Vein endothelial cell (primary cell): ENCODE data around the gene APH1A. TPM values are rescaled to one million over a fixed set of nuclear protein-coding genes. Genes with fewer than 3 reads are reported as not detected.

ENCODE experiments used
- small RNA-seq: library from RNA; depleted of rRNA; stranded (forward); fragments of <200 nt; gene quantifications from one replicate; pipeline ENCODE3, GENCODE V24; 2012
- total RNA-seq: library from RNA; depleted of rRNA; stranded (reverse); fragments of >200 nt; gene quantifications from 2 replicates; pipeline ENCODE4 v1.2.3, GENCODE V29; 2012

The APH1A gene
- total RNA-seq = 175 and 177 TPM in 2 replicates

DNA sequence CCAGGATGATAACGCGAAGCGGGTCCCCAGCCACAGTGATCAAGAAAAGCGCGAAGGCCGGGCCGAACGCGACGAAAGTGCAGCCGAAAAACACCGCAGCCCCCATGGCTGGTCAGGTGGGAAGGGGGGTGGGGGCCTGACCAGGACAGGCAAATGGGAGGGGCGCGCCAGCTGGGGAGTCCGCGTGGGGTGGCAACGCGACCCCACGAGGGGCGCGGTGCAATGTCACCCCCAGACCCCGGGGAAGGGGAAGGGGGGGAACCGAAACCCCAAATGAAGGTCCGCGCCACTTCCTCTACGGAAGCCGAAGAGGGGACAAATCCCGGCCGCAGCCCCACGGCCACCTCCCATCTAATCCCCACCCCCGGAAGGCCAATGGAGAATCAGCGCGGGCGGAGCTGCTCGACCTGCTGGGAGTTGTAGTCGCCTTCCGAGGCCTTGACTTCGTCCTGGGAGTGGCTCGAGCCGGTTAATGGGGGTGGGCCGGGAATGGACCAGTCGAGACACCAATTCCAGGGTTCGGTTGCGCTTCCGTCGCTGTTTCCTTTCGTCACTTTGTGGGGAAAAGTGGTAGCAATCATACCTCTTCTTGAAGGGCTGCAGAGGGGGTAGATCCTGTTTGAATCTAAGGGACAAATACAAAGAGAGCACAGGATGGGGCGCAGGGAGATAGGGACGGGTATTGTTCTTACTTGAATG lies at the start of gene APH1A:
APH1A (minus strand) TSS at position 312 of the 699 bp plus-strand sequence; CDS start at position 106, 206 bp downstream.

DNA sequence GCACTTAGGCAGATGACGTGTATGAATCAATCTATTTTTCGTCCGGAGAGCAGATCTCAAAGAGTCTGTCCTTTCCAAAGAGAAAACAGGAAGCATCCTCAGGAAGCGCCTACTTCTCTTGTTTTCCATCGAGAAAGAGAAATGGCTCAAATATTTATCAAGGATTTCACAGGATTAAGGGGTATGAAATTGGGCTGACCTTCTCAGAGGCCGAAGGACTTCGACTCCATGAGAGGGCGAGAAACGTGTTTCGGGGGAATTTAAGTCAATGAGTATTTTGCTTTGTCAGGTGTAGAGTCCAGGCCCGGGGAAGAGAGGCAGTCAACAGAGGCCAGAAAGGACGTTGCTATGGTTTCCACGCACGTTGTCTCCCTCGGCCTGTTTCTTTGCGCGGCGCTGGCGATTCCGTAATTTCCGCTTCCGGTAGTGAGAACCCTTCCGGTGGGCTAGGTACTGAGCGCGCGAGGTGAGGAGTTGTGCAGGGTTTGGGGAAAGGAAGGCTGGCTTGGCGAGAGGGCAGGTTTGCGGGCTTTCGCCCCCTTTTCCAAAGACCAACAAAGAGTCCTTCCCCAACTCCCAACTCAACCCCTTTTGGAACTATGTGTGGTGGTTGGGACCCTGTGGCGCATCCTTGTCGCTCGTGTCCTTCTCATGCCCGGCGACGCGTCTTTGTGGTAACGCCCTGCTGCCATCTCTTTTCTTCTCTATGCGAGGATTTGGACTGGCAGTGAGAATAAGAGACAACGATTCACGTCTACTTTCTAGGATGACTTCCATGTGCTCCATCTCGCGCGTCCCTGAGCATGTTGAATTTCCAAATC lies 24.8 kb upstream of the APH1A start, which contains the start of gene MRPS21:
MRPS21 (plus strand) TSS at position 429 of the 821 bp plus-strand sequence. CDS start 506 bp downstream, outside the sequence.

DNA sequence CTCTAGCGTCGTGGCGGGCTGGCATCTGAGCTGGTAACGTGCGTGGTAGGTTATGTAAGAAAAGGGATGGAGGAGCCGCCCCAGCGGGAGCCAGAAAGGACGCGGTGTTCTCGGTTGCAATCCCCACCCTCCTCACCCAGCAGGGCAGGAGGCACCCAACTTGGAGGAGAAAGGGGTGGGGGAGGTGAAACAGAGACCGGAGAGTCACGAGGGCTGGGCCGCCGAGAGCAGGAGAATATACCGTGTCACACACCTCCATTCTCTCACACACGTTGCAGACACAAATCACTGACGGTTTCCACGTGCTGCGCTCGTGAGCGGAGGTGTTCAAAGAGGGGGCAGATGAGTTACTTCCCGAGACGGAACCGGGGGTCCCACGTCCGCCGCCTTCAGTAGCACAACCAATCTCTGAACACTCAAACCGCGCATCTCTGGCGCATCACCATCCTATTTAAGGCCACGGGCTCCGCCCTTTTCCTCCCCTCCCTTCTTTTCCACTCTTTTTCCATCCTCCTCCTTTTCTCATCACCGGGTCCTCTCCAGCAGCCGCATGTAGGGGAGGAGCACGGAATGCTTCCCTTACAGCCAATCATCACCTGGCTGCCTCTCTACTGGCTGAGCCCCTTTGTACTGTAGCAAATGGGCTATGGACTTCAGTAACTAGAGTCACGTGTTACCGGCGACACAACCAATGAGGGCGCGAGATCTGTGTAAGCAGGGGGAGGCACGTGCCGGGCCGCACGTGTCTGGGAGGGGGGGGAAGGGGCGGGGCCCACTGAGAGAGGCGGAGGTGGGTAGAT lies 13.1 kb upstream of the APH1A start, which contains the start of gene CIART:
CIART (plus strand) TSS at position 797 of the 800 bp plus-strand sequence. CDS start 714 bp downstream, outside the sequence.

DNA sequence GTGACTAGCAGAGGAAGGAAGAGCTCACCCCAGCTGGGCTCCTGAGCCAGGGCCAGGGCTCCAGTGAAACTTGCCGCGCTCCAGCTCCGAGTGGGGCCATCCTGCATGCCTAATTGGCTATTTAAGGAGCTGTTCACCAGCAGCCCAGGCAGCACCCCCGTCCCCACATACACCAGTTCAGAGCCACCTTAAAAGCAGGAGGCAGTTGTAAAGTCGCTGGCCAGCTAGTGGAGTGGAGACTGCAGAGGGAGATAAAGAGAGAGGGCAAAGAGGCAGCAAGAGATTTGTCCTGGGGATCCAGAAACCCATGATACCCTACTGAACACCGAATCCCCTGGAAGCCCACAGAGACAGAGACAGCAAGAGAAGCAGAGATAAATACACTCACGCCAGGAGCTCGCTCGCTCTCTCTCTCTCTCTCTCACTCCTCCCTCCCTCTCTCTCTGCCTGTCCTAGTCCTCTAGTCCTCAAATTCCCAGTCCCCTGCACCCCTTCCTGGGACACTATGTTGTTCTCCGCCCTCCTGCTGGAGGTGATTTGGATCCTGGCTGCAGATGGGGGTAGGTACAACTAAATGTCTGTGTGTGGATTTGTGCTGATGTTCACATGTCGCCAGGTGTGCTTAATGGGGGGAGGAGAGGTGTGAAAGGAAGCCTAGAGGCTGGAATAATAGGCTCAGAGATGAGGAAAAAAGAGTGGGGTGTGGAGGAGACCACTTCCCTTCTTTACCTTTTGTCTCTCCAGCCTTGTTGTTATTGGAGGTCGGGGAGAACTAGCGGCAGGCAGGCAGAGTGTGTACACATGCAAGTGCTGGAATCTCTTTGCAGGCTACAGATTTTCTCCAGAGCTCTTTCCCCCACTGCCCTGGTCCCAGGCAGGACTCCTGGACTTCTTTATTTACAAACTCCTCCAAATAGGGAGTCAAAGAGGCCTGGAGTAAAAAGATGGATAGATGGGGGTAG lies 10.9 kb downstream of the APH1A start, which contains the start of gene CA14:
CA14 (plus strand) TSS at position 151 of the 962 bp plus-strand sequence; CDS start at position 506, 355 bp downstream.

DNA sequence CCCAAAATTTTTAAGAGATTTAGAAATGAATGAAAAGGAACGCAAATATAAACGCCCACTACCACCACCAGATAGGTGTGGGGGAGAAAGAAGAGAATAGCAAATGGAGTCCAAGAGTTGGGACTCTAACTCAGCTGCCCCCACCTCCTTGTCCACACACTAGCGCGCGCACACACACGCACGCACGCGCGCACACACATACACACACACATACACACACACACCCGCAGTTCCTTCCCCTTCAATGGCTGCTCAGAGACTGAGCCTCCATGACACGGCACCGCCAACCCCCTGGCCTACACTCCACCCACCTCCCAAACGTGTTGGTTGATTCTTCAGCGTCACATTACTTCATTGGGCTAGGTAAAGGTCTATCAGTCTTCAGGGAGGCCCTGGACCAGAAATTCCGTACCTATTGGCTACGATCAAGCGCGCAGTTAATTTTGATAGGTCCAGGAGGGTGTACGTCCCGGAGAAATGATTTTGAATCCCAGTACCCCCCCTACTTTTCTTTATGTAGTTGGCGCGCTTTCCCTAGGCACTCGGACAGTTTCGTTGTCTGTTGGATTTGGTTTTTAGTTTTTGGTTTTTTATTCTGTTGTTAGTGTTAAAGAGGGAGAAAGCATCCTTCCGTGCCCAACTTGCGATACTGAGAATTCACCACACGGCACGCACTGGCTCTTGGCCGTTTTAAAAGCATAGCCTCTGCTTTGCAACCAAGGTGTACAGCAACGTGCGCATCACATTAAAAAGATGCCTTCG lies 32.8 kb downstream of the APH1A start, which contains the start of gene ANP32E:
ANP32E (minus strand) TSS at position 261 of the 762 bp plus-strand sequence. CDS start 326 bp downstream, outside the sequence.

Small RNA genes lying within 50 kb of the gene (small RNA-seq; reads per million reads assigned to genes)
- 35.2 reads per million, percentile 98 among the genes with 10 or more reads in this experiment for gene RNU2-17P

Other genes starting within 250 kb of the APH1A start
- 24.2 and 28.7 TPM in 2 replicates for gene VPS45, start 201.2 kb downstream of the APH1A start, total RNA-seq
- gene PLEKHO1, start 119.1 kb downstream of the APH1A start, total RNA-seq = 36.9 and 51.3 TPM in 2 replicates
- gene ANP32E, start 32.9 kb downstream of the APH1A start, total RNA-seq = 18.6 and 25.7 TPM in 2 replicates
- gene CA14, start 11.2 kb downstream of the APH1A start, total RNA-seq = not detected in 2 replicates
- gene C1orf54, start 3.8 kb upstream of the APH1A start, total RNA-seq = 9.3 and 9.8 TPM in 2 replicates
- gene CIART, start 13.5 kb upstream of the APH1A start, total RNA-seq = 1.8 and 2.6 TPM in 2 replicates
- 31.0 and 33.1 TPM in 2 replicates for gene MRPS21, start 24.8 kb upstream of the APH1A start, total RNA-seq
- gene PRPF3, start 52.5 kb upstream of the APH1A start, total RNA-seq = 36.9 and 60.5 TPM in 2 replicates
- gene RPRD2, start 95.1 kb upstream of the APH1A start, total RNA-seq = 14.7 and 15.0 TPM in 2 replicates
- 10.4 and 14.4 TPM in 2 replicates for gene TARS2, start 218.4 kb upstream of the APH1A start, total RNA-seq
- 0.65 and 1.1 TPM in 2 replicates for gene ECM1, start 239.1 kb upstream of the APH1A start, total RNA-seq
- gene FALEC, start 246.7 kb upstream of the APH1A start, total RNA-seq = not detected in 2 replicates